Activated CD4-positive, alpha-beta T cell treated with anti-CD3 and anti-CD28 coated beads for 36 hours (primary cell): ENCODE measurements around the gene HDAC4. TPM values are rescaled to one million over a fixed set of nuclear protein-coding genes. Genes with fewer than 3 reads are reported as not detected.

ENCODE experiments used
- ATAC-seq: fragments of 200-7000 bp; cut with Tn5 transposase; one replicate; pipeline ENCODE4 v1.10.0; 2021; ENCODE audit warnings: mild to moderate bottlenecking, moderate library complexity
- CTCF ChIA-PET: fragments of 350-600 bp; sonication (Branson Sonifier 250); formaldehyde crosslinking; loops from one replicate; lab custom pipeline; 2021; ENCODE audit warnings: antibody characterized with exemption; lab: Charles Lee
- POLR2A ChIA-PET: fragments of 350-600 bp; sonication (Branson Sonifier 250); formaldehyde crosslinking; loops from one replicate; lab custom pipeline; 2021; ENCODE audit warnings: antibody characterized with exemption, inconsistent platforms; lab: Charles Lee
- DNase-seq: peaks from one replicate; pipeline ENCODE4 v3.0.0-alpha.2; 2020
- H3K27ac Mint-ChIP-seq: one replicate; pipeline ENCODE4 v1.8.0; 2021; ENCODE audit warnings: mixed read lengths
- H3K27me3 Mint-ChIP-seq: one replicate; pipeline ENCODE4 v1.8.0; 2021; ENCODE audit warnings: mixed read lengths
- H3K36me3 Mint-ChIP-seq: one replicate; pipeline ENCODE4 v1.8.0; 2021; ENCODE audit warnings: low read depth, mixed read lengths
- H3K4me1 Mint-ChIP-seq: one replicate; pipeline ENCODE4 v1.8.0; 2021; ENCODE audit warnings: mixed read lengths
- H3K4me3 Mint-ChIP-seq: one replicate; pipeline ENCODE4 v1.8.0; 2021; ENCODE audit warnings: mild to moderate bottlenecking, moderate library complexity, mixed read lengths
- H3K9me3 Mint-ChIP-seq: one replicate; pipeline ENCODE4 v1.8.0; 2021; ENCODE audit warnings: low read depth, mixed read lengths
- intact Hi-C, 2 experiments: fragments of 100-400 bp; cut with DNase I in 1 of 2; cut with micrococcal nuclease in 1 of 2; formaldehyde crosslinking; loops; one replicate each; pipeline versions ENCODE4 v1.14.2 to v1.15.1; 2022 to 2024; cut with DNase I, micrococcal nuclease
- total RNA-seq, 2 experiments: library from RNA; stranded (reverse); gene quantifications; one replicate each; pipeline ENCODE4 v1.2.3, GENCODE V29; 2021

HDAC4 gene
- total RNA-seq, 2 experiments from 2014 or later = 25.4 to 30.4 TPM

DNA sequence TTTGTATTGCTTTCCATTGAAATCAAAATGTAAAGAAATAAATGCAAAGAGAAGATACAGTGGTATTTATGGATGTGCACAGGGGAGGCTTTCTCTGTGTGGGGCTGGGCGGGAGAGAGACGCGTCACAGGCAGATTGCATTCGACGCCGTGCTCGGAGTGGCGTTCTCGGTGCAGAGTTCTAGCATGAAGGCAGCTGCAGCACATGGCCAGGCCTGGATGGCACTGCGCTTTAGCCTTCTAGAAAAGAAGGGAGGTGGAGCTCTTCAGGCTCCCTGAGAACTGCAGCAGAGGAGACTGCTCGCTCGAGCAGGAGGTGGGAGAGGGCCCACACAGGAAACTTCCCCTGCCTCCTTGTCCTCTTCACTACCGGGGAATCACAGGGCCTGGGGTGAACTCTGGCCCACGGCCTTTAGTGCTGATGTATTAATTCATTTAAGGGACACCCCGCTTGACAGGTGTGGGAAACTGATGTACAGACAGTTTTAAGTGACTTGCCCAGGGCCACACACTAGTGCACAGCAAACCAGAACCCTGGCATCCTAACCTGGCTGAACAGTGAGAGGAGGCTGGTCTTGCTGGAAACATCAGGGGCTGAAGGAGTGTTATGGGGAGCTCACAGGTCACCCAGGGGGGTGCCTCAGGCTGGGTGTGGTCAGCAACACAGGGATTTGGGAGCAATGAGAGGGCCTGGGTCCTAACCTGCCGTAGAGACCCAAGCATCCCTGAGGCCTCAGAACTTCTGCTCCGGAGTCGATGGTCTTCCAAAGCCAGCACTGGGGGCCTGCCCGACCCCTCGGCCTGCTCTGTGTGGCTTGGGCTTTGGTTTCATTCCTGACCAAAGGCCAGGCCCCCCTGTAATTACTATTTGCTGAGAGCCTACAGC is 199.9 kb downstream of the HDAC4 start:
- ChIA-PET CTCF (no interaction called here), POLR2A (interaction anchor here (0.7 kb wide), 1 partner anchor 276 kb away, joined by 3 read pairs; no protein-coding TSS in a partner anchor)
- peaks cover 3% of the 10 kb centered on the region for H3K36me3 Mint-ChIP-seq
- peaks cover 31% of the 10 kb centered on the region for H3K4me1 Mint-ChIP-seq
- intact Hi-C loops = no loop called here
- no peaks in the 10 kb centered on the region for H3K9me3 Mint-ChIP-seq
- no peak overlapping the region for H3K4me3 Mint-ChIP-seq
- H3K27ac Mint-ChIP-seq = no peak overlapping the region
- no peaks in the 10 kb centered on the region for H3K27me3 Mint-ChIP-seq
- no peak for DNase-seq
- no peak for ATAC-seq

DNA sequence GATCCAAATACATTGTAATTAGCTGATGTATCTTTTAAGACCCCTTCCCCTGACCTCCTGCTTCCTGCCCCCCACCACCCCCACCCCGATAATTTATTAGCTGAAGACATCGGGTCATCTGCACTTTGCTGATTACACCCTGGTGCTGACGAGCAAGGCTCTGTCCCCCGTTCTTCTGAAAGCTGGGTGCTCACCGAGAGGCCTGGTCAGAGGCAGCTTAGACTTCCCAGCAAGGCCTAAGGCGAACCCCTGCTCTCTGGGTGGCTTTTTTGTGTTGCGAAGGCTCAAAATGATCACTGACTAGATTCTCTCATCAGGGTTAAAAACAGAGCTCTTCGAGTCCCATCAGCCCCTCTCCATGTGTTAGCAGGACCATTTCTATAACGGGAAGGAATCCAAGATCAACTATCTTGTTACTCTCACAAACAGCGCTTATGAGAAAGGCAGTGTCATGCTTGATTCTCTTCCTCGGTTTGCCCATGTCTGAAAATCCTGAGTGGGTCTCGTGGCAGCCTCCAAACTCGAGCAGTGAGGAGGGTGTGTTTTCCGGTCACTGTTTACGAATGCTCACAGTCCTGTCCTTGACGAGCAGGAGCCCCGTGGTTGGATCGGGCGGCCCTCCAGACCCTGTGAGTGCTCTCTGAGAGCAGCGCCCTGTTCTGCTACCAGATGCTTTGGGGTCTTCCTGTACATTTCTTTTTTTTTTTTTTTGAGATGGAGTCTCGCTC is 201.6 kb downstream of the HDAC4 start:
- H3K4me3 Mint-ChIP-seq = no peak overlapping the region
- peaks cover 3% of the 10 kb centered on the region for H3K36me3 Mint-ChIP-seq
- no peaks in the 10 kb centered on the region for H3K27me3 Mint-ChIP-seq
- CTCF ChIA-PET = no interaction called here
- peaks cover 21% of the 10 kb centered on the region for H3K4me1 Mint-ChIP-seq
- ATAC-seq (no peak), DNase-seq (no peak)
- no peak overlapping the region for H3K27ac Mint-ChIP-seq
- H3K9me3 Mint-ChIP-seq = no peaks in the 10 kb centered on the region
- intact Hi-C loops = no loop called here
- POLR2A ChIA-PET = no interaction called here

DNA sequence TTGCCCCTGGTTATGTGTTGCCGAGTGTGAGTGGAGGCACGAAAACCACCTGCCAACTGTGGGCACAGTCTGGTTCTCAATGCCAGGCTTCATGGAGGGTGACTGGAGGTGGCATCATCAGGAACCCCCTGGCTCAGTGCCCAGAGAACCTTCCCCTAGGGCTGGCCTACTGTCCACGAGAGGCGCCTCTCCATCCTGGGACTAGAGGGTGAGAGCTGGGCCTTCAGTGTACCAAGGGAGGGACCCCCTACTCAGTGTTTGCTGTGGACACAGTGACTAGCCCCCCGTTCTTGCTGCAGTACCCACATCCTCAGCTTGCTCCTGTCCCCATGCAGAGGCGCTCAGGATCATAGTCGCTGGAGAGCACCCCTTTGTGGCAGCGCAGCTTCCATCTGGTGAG is 202.6 kb downstream of the HDAC4 start:
- no peak overlapping the region for H3K27ac Mint-ChIP-seq
- no peaks in the 10 kb centered on the region for H3K9me3 Mint-ChIP-seq
- H3K4me3 Mint-ChIP-seq = no peak overlapping the region
- peaks cover 3% of the 10 kb centered on the region for H3K36me3 Mint-ChIP-seq
- DNase-seq = no peak
- ChIA-PET POLR2A (no interaction called here), CTCF (no interaction called here)
- intact Hi-C loops = no loop called here
- no peaks in the 10 kb centered on the region for H3K27me3 Mint-ChIP-seq
- peaks cover 18% of the 10 kb centered on the region for H3K4me1 Mint-ChIP-seq
- ATAC-seq = no peak

DNA sequence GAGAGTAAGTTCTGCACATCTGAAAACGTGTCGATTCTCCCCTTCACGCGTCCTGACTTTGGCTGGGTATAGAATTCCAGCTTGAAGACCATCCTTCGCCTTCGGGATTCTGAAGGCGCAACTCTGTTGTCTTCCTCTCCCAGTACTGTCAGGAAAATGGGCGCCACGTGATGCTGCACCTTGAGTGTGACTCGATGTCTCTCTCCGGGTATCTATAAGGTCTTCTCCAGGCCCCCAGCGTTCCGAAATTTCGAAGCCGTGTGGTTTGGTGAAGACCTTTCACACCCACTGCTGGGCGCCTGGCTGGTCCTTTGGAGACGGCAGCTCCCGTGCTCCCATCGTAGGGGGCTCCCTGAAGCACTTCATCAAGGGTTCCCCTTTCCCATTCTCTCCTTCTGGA is 203.7 kb downstream of the HDAC4 start:
- Mint-ChIP-seq H3K36me3 (peaks cover 3% of the 10 kb centered on the region), H3K27me3 (no peaks in the 10 kb centered on the region), H3K9me3 (no peaks in the 10 kb centered on the region), H3K4me1 (peaks cover 21% of the 10 kb centered on the region), H3K4me3 (no peak overlapping the region), H3K27ac (no peak overlapping the region)
- ChIA-PET POLR2A (no interaction called here), CTCF (no interaction called here)
- ATAC-seq (no peak), DNase-seq (no peak)
- intact Hi-C loops = no loop called here

DNA sequence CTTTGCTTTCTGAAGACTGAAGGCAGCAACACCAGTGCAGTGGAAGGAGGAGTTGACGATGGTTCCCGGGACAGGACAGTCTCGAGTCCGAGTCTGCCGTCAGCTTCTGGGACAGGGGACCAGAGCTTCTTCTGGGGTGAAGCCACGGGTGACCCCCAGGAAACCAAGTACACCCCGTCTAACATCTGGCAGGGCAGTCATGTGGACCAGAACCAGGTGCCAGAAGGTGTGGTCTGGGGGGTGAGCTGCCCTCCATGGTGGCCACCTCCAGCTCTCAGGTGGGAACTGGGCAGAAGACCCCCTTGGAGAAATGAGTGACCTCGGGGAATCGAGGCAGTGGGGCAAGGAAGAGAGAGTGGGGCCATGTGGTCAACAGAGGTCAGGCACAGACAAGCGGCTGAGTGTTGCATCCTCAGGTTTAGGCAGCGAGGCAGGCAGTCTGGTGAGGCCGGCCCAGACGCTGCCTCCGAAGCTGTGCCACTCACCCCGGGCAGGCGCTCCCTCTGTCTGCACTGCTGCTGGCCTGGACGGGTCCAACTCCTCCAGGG is 204.3 kb downstream of the HDAC4 start:
- peaks cover 19% of the 10 kb centered on the region for H3K4me1 Mint-ChIP-seq
- H3K4me3 Mint-ChIP-seq = no peak overlapping the region
- CTCF ChIA-PET = interaction anchor here (0.6 kb wide), 1 partner anchor 405 kb away, joined by 3 read pairs; no protein-coding TSS in a partner anchor
- POLR2A ChIA-PET = no interaction called here
- no peaks in the 10 kb centered on the region for H3K27me3 Mint-ChIP-seq
- no peaks in the 10 kb centered on the region for H3K9me3 Mint-ChIP-seq
- no peak for DNase-seq
- H3K27ac Mint-ChIP-seq = no peak overlapping the region
- H3K36me3 Mint-ChIP-seq = peaks cover 3% of the 10 kb centered on the region
- no peak for ATAC-seq
- intact Hi-C loops = no loop called here

DNA sequence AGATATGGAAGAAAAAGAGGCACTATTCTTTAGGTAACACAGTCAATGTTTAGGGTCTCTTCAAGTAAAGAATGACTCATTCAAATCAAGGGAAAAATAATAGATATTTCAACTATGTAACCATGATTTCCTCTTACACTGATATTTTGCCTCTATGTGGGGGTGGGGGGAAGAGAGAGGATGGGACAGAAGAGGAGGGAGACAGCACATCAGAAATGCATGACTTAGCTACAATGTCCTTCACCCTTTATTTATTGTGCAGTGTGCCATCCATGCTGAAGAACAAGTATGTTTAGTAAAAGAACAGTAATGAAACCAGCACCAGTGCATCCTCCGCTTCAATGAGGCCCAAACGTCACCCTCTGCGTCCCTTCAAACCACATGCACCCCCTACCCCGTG is 204.8 kb downstream of the HDAC4 start:
- Mint-ChIP-seq H3K4me1 (peaks cover 19% of the 10 kb centered on the region), H3K27ac (no peak overlapping the region), H3K27me3 (no peaks in the 10 kb centered on the region), H3K36me3 (peaks cover 3% of the 10 kb centered on the region), H3K4me3 (no peak overlapping the region), H3K9me3 (no peaks in the 10 kb centered on the region)
- intact Hi-C loops = no loop called here
- POLR2A ChIA-PET = no interaction called here
- ATAC-seq (no peak), DNase-seq (no peak)
- CTCF ChIA-PET = interaction anchor here (0.6 kb wide), 1 partner anchor 406 kb away, joined by 3 read pairs; no protein-coding TSS in a partner anchor

DNA sequence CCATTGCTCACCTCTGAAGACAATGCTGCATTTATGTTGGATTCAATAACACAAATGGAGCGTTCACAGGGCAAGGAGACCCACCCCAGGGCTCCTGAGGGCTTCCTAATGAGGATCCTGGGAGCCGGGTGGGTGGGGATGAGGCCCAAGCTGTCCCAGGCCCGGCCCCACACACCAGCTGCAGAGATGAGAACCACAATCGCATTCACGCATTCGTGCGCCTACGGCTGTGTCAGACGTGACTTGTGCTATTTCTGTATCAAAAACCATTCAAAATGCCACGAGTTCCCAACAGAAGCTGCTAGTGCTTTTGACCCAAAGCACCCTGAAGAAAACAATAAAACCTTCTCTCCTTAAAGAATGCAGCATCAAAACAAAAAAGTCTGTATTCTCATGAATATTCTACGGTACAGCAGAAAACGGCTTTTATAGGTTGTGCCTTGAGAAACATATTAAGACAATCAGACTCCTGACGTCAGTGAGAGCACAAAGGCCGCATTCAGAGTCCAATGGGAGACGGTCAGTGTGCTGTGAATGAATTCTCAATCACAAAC is 205.4 kb downstream of the HDAC4 start:
- Mint-ChIP-seq H3K4me1 (peaks cover 16% of the 10 kb centered on the region), H3K27me3 (no peaks in the 10 kb centered on the region), H3K9me3 (no peaks in the 10 kb centered on the region), H3K36me3 (peaks cover 6% of the 10 kb centered on the region), H3K4me3 (no peak overlapping the region), H3K27ac (no peak overlapping the region)
- ATAC-seq = no peak
- intact Hi-C loops = no loop called here
- ChIA-PET POLR2A (no interaction called here), CTCF (no interaction called here)
- DNase-seq = no peak

DNA sequence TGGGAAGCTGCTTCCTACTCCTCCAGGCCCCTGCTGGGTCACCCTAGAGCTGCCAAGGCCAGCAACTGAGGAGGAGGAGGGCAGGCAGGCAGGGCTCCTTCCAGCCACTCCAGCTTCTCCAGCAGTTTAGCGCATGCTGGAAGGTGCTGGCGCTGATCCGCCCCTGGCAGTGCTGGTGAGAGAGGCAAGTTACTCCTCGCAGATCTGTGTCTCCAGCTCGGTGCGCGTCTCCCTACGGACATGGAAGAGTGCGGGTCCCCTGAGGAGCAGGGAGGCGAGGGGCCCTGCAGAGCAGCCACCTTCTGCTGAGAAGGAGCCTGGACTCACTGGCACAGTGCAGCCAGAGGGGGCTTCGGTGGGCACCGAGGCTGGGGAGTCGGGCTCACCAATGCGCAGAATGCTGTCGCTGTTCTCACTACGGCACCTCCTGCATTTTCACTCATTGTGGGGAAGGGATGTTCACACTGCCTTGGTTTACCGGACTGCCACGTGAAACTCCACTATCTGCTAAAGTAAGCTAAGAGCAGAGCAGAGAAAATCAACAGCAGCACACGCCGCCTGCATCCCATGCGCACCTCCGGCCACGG is 206.0 kb downstream of the HDAC4 start:
- no peak for ATAC-seq
- Mint-ChIP-seq H3K27ac (no peak overlapping the region), H3K9me3 (no peaks in the 10 kb centered on the region), H3K4me3 (no peak overlapping the region), H3K27me3 (no peaks in the 10 kb centered on the region), H3K4me1 (peaks cover 16% of the 10 kb centered on the region), H3K36me3 (peaks cover 11% of the 10 kb centered on the region)
- POLR2A ChIA-PET = no interaction called here
- intact Hi-C loops = no loop called here
- CTCF ChIA-PET = no interaction called here
- DNase-seq = no peak

DNA sequence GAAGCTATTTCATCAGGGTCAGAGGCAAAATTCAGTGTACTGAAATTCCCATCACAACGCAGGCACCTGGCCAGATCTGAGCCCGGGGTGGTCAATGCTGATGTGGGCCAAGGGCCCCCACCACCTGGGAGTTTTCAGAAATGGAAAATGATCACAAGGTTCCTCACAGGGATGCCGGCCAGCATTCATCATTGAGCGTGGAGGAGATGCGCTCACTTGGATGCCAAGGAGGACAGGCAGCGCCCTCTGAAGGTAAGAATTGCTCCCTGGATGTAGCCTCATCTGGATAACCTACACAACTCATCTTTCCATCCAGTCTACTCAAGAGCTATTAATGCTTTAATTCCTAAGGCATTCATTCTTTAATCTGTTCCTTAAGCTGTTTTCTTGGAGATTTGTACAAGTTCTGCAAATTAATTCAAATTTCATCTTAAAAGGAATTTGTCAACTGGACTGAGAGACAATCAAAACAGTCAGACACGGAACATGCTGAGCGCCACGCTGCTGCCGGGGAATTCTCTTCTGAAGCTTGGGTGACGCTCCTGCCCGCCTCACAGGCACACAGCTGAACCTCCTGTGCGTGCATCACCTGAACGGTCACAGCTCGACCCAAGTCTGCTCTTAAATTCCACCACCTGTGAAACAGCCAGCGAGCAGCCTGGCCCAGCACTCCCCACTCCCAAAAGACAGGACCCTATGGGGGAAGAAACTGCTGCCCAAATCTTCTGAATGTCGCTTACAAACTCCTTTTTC is 206.7 kb downstream of the HDAC4 start:
- Mint-ChIP-seq H3K4me3 (no peak overlapping the region), H3K4me1 (peaks cover 16% of the 10 kb centered on the region), H3K36me3 (peaks cover 17% of the 10 kb centered on the region), H3K9me3 (no peaks in the 10 kb centered on the region), H3K27ac (no peak overlapping the region), H3K27me3 (no peaks in the 10 kb centered on the region)
- POLR2A ChIA-PET = no interaction called here
- ATAC-seq (no peak), DNase-seq (no peak)
- CTCF ChIA-PET = no interaction called here
- intact Hi-C loops = no loop called here

DNA sequence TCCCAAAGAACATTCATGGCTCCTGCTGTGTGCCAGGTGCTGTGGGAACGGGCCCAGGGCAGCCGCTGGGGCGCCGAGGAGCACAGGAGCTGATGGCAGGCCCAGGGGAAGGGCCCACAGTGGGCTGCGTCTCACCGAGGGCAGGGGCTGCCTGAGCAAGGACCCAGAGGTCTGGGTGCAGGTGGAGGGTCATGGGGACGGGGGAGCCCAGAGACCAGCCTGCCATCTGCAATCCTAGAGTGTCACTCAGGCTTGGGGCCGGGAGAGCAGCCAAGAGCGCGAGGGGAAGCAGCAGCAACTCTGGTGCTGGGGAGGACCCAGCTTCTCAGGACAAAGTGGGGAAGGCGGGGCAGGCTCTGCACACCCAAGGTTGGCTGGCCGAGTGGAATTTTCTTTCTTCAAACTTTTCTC is 207.4 kb downstream of the HDAC4 start:
- Mint-ChIP-seq H3K4me1 (peaks cover 16% of the 10 kb centered on the region), H3K4me3 (no peak overlapping the region), H3K36me3 (peaks cover 23% of the 10 kb centered on the region), H3K27me3 (no peaks in the 10 kb centered on the region), H3K27ac (no peak overlapping the region), H3K9me3 (no peaks in the 10 kb centered on the region)
- CTCF ChIA-PET = no interaction called here
- POLR2A ChIA-PET = no interaction called here
- ATAC-seq (no peak), DNase-seq (no peak)
- intact Hi-C loops = no loop called here

DNA sequence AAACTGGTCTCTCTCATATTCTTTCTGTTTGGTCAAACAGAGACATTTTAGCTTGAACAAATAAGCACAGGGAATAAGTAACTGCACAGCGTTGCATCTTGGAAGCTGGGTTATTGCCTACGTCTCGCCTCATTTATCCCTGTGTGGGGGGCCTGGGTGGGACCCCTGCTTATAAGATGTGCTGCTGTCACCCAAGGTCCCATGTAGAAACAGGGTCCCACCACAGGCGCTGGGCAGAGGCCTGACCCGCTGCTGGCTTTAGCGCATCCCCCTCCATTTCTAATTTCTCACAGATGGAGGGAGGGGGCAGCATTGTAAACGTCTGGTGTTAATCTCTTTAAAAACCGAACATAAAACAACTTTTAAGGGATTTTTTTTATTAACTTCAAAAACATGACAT is 207.8 kb downstream of the HDAC4 start:
- CTCF ChIA-PET = no interaction called here
- Mint-ChIP-seq H3K36me3 (peaks cover 25% of the 10 kb centered on the region), H3K27ac (no peak overlapping the region), H3K9me3 (no peaks in the 10 kb centered on the region), H3K27me3 (no peaks in the 10 kb centered on the region), H3K4me1 (peaks cover 16% of the 10 kb centered on the region), H3K4me3 (no peak overlapping the region)
- intact Hi-C loops = no loop called here
- POLR2A ChIA-PET = no interaction called here
- ATAC-seq (no peak), DNase-seq (no peak)
